Type B pancreatic cell (in vitro differentiated cells): ENCODE measurements around the gene LIN54. TPM values are rescaled to one million over a fixed set of nuclear protein-coding genes. Genes with fewer than 3 reads are reported as not detected.

Source experiments
- DNase-seq: peaks from one replicate; pipeline ENCODE4 v3.0.0; 2021; ENCODE audit warnings: mixed read lengths; ENCODE audit not compliant: unreplicated experiment; ENCODE audit errors: extremely low spot score
- H3K27ac Mint-ChIP-seq: 2 replicates; pipeline ENCODE4 v1.8.0; 2021; ENCODE audit warnings: mild to moderate bottlenecking, mixed read lengths
- H3K27me3 Mint-ChIP-seq: 2 replicates; pipeline ENCODE4 v1.8.0; 2021; ENCODE audit warnings: mixed read lengths
- H3K36me3 Mint-ChIP-seq: 2 replicates; pipeline ENCODE4 v1.8.0; 2021; ENCODE audit warnings: mixed read lengths
- H3K4me1 Mint-ChIP-seq: one replicate; pipeline ENCODE4 v1.8.0; 2021; ENCODE audit warnings: mixed read lengths; ENCODE audit not compliant: unreplicated experiment
- H3K4me3 Mint-ChIP-seq: 2 replicates; pipeline ENCODE4 v1.8.0; 2021; ENCODE audit warnings: mild to moderate bottlenecking, mixed read lengths
- H3K9me3 Mint-ChIP-seq: 2 replicates; pipeline ENCODE4 v1.8.0; 2021; ENCODE audit warnings: mixed read lengths
- total RNA-seq: library from RNA; stranded (reverse); gene quantifications from 2 replicates; pipeline ENCODE4 v1.2.1, GENCODE V29; 2021; ENCODE audit warnings: low replicate concordance
- TF ChIP-seq, protein P1 (sequence below): fragments of 200-600 bp; sonication (generic); conservative IDR thresholded peaks from 2 replicates; pipeline ENCODE4 v1.5.0; 2021; ENCODE audit warnings: antibody characterized with exemption, mild to moderate bottlenecking

LIN54 gene
- total RNA-seq, 1 donor from 2014 or later = 17.5 TPM

- DNase-seq = no peak
- H3K36me3 Mint-ChIP-seq = peaks cover 36% of the 10 kb centered on the region
- no peaks in the 10 kb centered on the region for H3K9me3 Mint-ChIP-seq
- H3K4me1 Mint-ChIP-seq = no peaks in the 10 kb centered on the region
- TF ChIP-seq, protein P1, sequence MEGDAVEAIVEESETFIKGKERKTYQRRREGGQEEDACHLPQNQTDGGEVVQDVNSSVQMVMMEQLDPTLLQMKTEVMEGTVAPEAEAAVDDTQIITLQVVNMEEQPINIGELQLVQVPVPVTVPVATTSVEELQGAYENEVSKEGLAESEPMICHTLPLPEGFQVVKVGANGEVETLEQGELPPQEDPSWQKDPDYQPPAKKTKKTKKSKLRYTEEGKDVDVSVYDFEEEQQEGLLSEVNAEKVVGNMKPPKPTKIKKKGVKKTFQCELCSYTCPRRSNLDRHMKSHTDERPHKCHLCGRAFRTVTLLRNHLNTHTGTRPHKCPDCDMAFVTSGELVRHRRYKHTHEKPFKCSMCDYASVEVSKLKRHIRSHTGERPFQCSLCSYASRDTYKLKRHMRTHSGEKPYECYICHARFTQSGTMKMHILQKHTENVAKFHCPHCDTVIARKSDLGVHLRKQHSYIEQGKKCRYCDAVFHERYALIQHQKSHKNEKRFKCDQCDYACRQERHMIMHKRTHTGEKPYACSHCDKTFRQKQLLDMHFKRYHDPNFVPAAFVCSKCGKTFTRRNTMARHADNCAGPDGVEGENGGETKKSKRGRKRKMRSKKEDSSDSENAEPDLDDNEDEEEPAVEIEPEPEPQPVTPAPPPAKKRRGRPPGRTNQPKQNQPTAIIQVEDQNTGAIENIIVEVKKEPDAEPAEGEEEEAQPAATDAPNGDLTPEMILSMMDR = no peak
- H3K4me3 Mint-ChIP-seq = no peak overlapping the region
- no peak overlapping the region for H3K27ac Mint-ChIP-seq
- H3K27me3 Mint-ChIP-seq = no peaks in the 10 kb centered on the region
Measured at GRCh38 chr4:82969414-82969813, 41.2 kb downstream of the LIN54 start.

GRCh38 chr4:82968972-82969371 lies 41.7 kb downstream of the LIN54 start:
- Mint-ChIP-seq H3K27me3 (no peaks in the 10 kb centered on the region), H3K4me3 (no peak overlapping the region), H3K36me3 (peaks cover 36% of the 10 kb centered on the region), H3K27ac (no peak overlapping the region), H3K9me3 (no peaks in the 10 kb centered on the region), H3K4me1 (no peaks in the 10 kb centered on the region)
- TF ChIP-seq, protein P1 = no peak
- no peak for DNase-seq

DNA sequence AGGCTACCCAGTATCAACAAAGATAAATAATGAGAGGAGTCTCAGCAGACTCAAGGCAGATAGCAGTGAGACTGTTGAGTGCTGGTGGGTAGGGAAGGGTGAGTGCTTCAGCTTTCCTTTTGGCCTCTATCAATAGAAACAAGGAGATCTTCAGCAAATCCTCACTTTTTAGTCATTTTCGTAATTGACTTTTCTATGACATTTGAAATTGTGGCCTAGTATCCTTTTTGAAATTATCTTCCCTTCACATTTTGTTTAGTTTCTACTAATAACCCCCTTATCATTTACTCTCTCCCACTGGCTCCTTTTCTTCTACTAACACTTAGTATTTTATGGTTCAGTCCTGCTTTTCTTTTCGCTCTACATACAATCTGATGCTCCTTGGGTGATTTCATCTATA lies 44.9 kb downstream of the LIN54 start:
- H3K9me3 Mint-ChIP-seq = no peaks in the 10 kb centered on the region
- TF ChIP-seq, protein P1 = no peak
- peaks cover 36% of the 10 kb centered on the region for H3K36me3 Mint-ChIP-seq
- no peaks in the 10 kb centered on the region for H3K4me1 Mint-ChIP-seq
- no peak overlapping the region for H3K27ac Mint-ChIP-seq
- no peak overlapping the region for H3K4me3 Mint-ChIP-seq
- no peaks in the 10 kb centered on the region for H3K27me3 Mint-ChIP-seq
- DNase-seq = no peak

- H3K36me3 Mint-ChIP-seq = peaks cover 26% of the 10 kb centered on the region
- peaks cover 3% of the 10 kb centered on the region for H3K9me3 Mint-ChIP-seq
- no peaks in the 10 kb centered on the region for H3K27me3 Mint-ChIP-seq
- TF ChIP-seq, protein P1 = no peak
- no peak for DNase-seq
- H3K4me3 Mint-ChIP-seq = no peak overlapping the region
- no peaks in the 10 kb centered on the region for H3K4me1 Mint-ChIP-seq
- no peak overlapping the region for H3K27ac Mint-ChIP-seq
Measured at GRCh38 chr4:82957045-82957444, 53.6 kb downstream of the LIN54 start.

DNA sequence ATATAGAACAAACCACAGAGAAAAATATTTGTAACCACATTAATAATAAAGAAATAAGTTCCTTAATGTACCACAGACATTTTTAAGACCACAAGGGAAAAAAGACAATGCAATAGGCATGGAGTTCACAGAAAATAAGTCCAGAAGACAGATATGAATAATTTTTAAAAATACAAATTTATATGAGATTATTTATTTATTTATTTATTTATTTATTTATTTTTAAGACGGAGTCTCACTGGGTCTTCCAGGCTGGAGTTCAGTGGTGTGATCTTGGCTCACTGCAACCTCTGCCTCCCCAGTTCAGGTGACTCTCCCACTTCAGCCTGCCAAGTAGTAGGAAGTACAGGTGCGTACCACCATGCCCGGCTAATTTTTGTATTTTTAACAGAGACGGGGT lies 56.4 kb downstream of the LIN54 start:
- TF ChIP-seq, protein P1 = no peak
- no peak for DNase-seq
- Mint-ChIP-seq H3K9me3 (peaks cover 3% of the 10 kb centered on the region), H3K27ac (no peak overlapping the region), H3K36me3 (peaks cover 27% of the 10 kb centered on the region), H3K4me1 (no peaks in the 10 kb centered on the region), H3K4me3 (no peak overlapping the region), H3K27me3 (no peaks in the 10 kb centered on the region)

- DNase-seq = no peak
- Mint-ChIP-seq H3K4me3 (no peak overlapping the region), H3K27ac (no peak overlapping the region), H3K27me3 (no peaks in the 10 kb centered on the region), H3K36me3 (peaks cover 26% of the 10 kb centered on the region), H3K4me1 (no peaks in the 10 kb centered on the region), H3K9me3 (peaks cover 3% of the 10 kb centered on the region)
- TF ChIP-seq, protein P1 = no peak
Measured at GRCh38 chr4:82951196-82951595, 59.4 kb downstream of the LIN54 start.
